Prostate gland (tissue), 1 donor: ENCODE data around the gene USP8.

Experiments used
- POLR2A ChIP-seq: fragments of 450-650 bp; IDR thresholded peaks from one replicate; pipeline ENCODE4 v1.6.1; 2016; ENCODE audit warnings: antibody characterized with exemption, mild to moderate bottlenecking
- POLR2AphosphoS5 ChIP-seq: sonication (generic); formaldehyde crosslinking; IDR thresholded peaks from one replicate; pipeline ENCODE4 v1.6.1; 2017; ENCODE audit warnings: antibody characterized with exemption

GRCh38 chr15:50487287-50487686 is 63.1 kb downstream of the USP8 start:
- TF ChIP-seq POLR2AphosphoS5 (no peak), POLR2A (no peak)
